Sigmoid colon (tissue), 4 donors: Measurements from ENCODE around the gene PISD.

Experiments used
- CTCF ChIP-seq, 4 experiments: fragments of 450-650 bp in 3 of 4; fragments of 200-600 bp in 1 of 4; IDR thresholded peaks; one replicate each; pipeline ENCODE4 v1.5.1; 2016 to 2019; ENCODE audit warnings: antibody characterized with exemption in 4 of 4, mild to moderate bottlenecking in 3 of 4, moderate library complexity in 2 of 4
- POLR2AphosphoS5 ChIP-seq, 4 donors: sonication (generic); formaldehyde crosslinking; IDR thresholded peaks; one replicate each; pipeline ENCODE4 v1.6.1; 2017; ENCODE audit warnings: antibody characterized with exemption in 4 of 4

DNA sequence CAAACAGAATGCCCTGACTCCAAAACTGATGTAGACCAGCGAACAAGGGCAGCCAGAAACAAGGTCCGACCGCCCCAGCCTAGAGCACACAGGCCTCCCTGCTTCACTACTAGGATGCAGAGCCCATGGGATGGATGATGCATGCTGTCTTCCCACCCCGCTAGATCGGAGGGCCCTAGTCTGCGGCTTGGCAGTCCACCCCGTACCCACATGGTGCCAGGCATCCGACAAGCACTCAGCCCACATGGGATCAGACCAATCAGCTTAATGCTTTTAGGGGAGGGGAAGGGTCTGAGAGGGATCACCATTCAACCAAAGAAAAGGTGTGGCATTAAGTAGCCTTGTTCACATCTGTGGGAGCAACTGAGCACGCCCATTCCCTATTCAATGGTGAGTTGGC is 30.6 kb downstream of the PISD start:
- no peak for TF ChIP-seq CTCF (IDR thresholded peaks at IDR 0.05)
- TF ChIP-seq POLR2AphosphoS5 (IDR thresholded peaks at IDR 0.05) = no peak
